GM19468 (cell line): ENCODE measurements around the gene PYM1.
"Not testable (repeated sequence)": the region's sequence is repeated elsewhere in the genome, so short reads cannot be mapped to it uniquely, and the experiment has no call there.

ENCODE experiments used
- ATAC-seq: cut with Tn5 transposase; IDR thresholded peaks from one replicate; pipeline ENCODE4 v1.9.1; 2021; ENCODE audit warnings: mild to moderate bottlenecking, moderate library complexity, moderate number of reproducible peaks; ENCODE audit not compliant: unreplicated experiment; ENCODE audit errors: extremely low read depth

The PYM1 gene

GRCh38 chr12:55919032-55919431, 8.7 kb downstream of the PYM1 start:
- ATAC-seq: not testable (repeated sequence)

GRCh38 chr12:55915482-55915859, 12.2 kb downstream of the PYM1 start:
- ATAC-seq: no peak

- ATAC-seq: no peak
Measured at GRCh38 chr12:55912908-55913307, 14.8 kb downstream of the PYM1 start.

- ATAC-seq: no peak
Measured at GRCh38 chr12:55909513-55909884, 18.2 kb downstream of the PYM1 start.

- no peak for ATAC-seq
Measured at GRCh38 chr12:55908726-55909512, 18.8 kb downstream of the PYM1 start.

GRCh38 chr12:55906056-55906455, 21.6 kb downstream of the PYM1 start:
- ATAC-seq: no peak

- no peak for ATAC-seq
Measured at GRCh38 chr12:55901881-55902490, 25.7 kb downstream of the PYM1 start.

- ATAC-seq: no peak
Measured at GRCh38 chr12:55899082-55899481, 28.6 kb downstream of the PYM1 start.

GRCh38 chr12:55893723-55894122, 34.0 kb downstream of the PYM1 start:
- no peak for ATAC-seq

- no peak for ATAC-seq
Measured at GRCh38 chr12:55891310-55891709, 36.4 kb downstream of the PYM1 start.

GRCh38 chr12:55885113-55885512, 42.6 kb downstream of the PYM1 start:
- ATAC-seq: no peak

GRCh38 chr12:55877824-55878223, 49.9 kb downstream of the PYM1 start:
- ATAC-seq: no peak

- no peak for ATAC-seq
Measured at GRCh38 chr12:55875704-55876467, 51.8 kb downstream of the PYM1 start.

- ATAC-seq: no peak
Measured at GRCh38 chr12:55874443-55874842, 53.3 kb downstream of the PYM1 start.

- not testable (repeated sequence) for ATAC-seq
Measured at GRCh38 chr12:55866454-55867004, 61.2 kb downstream of the PYM1 start.

- ATAC-seq: no peak
Measured at GRCh38 chr12:55865327-55865726, 62.4 kb downstream of the PYM1 start.

GRCh38 chr12:55862931-55863330, 64.8 kb downstream of the PYM1 start:
- ATAC-seq: not testable (repeated sequence)

GRCh38 chr12:55862286-55862685, 65.4 kb downstream of the PYM1 start:
- no peak for ATAC-seq

GRCh38 chr12:55861871-55862270, 65.8 kb downstream of the PYM1 start:
- ATAC-seq: no peak

GRCh38 chr12:55861396-55861795, 66.3 kb downstream of the PYM1 start:
- ATAC-seq: no peak

GRCh38 chr12:55852740-55853139, 75.0 kb downstream of the PYM1 start:
- ATAC-seq: no peak
